Ishikawa (cell line): ENCODE results near the gene SNED1.

Experiments used
- CEBPB ChIP-seq: IDR thresholded peaks from 2 replicates; pipeline ENCODE4 v1.6.1; 2012
- CREB1 ChIP-seq: IDR thresholded peaks from 2 replicates; pipeline ENCODE4 v1.6.1; 2012; ENCODE audit warnings: low read depth
- EGR1 ChIP-seq: IDR thresholded peaks from 2 replicates; pipeline ENCODE4 v1.6.1; 2012
- EP300 ChIP-seq: IDR thresholded peaks from 2 replicates; pipeline ENCODE4 v1.6.1; 2012; ENCODE audit warnings: borderline replicate concordance
- FOXM1 ChIP-seq: IDR thresholded peaks from 2 replicates; pipeline ENCODE4 v1.6.1; 2012; ENCODE audit warnings: low read depth, borderline replicate concordance
- MAX ChIP-seq: IDR thresholded peaks from 2 replicates; pipeline ENCODE4 v1.6.1; 2012
- NFIC ChIP-seq: IDR thresholded peaks from 2 replicates; pipeline ENCODE4 v1.6.1; 2012
- RAD21 ChIP-seq: IDR thresholded peaks from 2 replicates; pipeline ENCODE4 v1.6.1; 2012; ENCODE audit warnings: low read depth
- REST ChIP-seq: IDR thresholded peaks from 2 replicates; pipeline ENCODE4 v1.6.1; 2012; ENCODE audit warnings: low read depth, mild to moderate bottlenecking
- TAF1 ChIP-seq: IDR thresholded peaks from 2 replicates; pipeline ENCODE4 v1.6.1; 2012; ENCODE audit warnings: low read depth, mild to moderate bottlenecking
- TCF12 ChIP-seq: IDR thresholded peaks from 2 replicates; pipeline ENCODE4 v1.6.1; 2012; ENCODE audit warnings: low read depth
- TEAD4 ChIP-seq: IDR thresholded peaks from 2 replicates; pipeline ENCODE4 v1.6.1; 2012
- USF1 ChIP-seq: IDR thresholded peaks from 2 replicates; pipeline ENCODE4 v1.6.1; 2012
- YY1 ChIP-seq: IDR thresholded peaks from 2 replicates; pipeline ENCODE4 v1.6.1; 2012; ENCODE audit warnings: low read depth
- ZBTB7A ChIP-seq: IDR thresholded peaks from 2 replicates; pipeline ENCODE4 v1.6.1; 2012; ENCODE audit warnings: low read depth

Gene SNED1

GRCh38 chr2:240953426-240954410, 44.7 kb upstream of the SNED1 start:
- TF ChIP-seq TEAD4 (no peak), NFIC (no peak), CREB1 (no peak), FOXM1 (no peak), TAF1 (no peak), REST (no peak), TCF12 (no peak), YY1 (no peak), CEBPB (no peak), EP300 (no peak)

GRCh38 chr2:240954436-240955305, 43.7 kb upstream of the SNED1 start:
- no peak for TF ChIP-seq YY1
- no peak for TF ChIP-seq EP300
- no peak for TF ChIP-seq FOXM1
- no peak for TF ChIP-seq REST
- TF ChIP-seq EGR1: no peak
- no peak for TF ChIP-seq ZBTB7A
- TF ChIP-seq RAD21: no peak
- TF ChIP-seq CEBPB: no peak
- TF ChIP-seq TCF12: no peak
- TF ChIP-seq USF1: no peak
- TF ChIP-seq TEAD4: no peak
- TF ChIP-seq TAF1: no peak
- no peak for TF ChIP-seq MAX
- TF ChIP-seq CREB1: no peak
- no peak for TF ChIP-seq NFIC

GRCh38 chr2:240955306-240956170, 42.9 kb upstream of the SNED1 start:
- TF ChIP-seq EP300: no peak
- TF ChIP-seq CREB1: no peak
- no peak for TF ChIP-seq TEAD4
- TF ChIP-seq CEBPB: no peak

- no peak for TF ChIP-seq EP300
- TF ChIP-seq FOXM1: no peak
- TF ChIP-seq NFIC: no peak
- TF ChIP-seq CEBPB: no peak
- TF ChIP-seq TCF12: no peak
- no peak for TF ChIP-seq EGR1
- TF ChIP-seq RAD21: no peak
- TF ChIP-seq USF1: no peak
- no peak for TF ChIP-seq ZBTB7A
- no peak for TF ChIP-seq MAX
Observed at GRCh38 chr2:240956171-240956934, 42.1 kb upstream of the SNED1 start.
